Measurements from ENCODE around the gene DENND1A.

DENND1A gene

DNA sequence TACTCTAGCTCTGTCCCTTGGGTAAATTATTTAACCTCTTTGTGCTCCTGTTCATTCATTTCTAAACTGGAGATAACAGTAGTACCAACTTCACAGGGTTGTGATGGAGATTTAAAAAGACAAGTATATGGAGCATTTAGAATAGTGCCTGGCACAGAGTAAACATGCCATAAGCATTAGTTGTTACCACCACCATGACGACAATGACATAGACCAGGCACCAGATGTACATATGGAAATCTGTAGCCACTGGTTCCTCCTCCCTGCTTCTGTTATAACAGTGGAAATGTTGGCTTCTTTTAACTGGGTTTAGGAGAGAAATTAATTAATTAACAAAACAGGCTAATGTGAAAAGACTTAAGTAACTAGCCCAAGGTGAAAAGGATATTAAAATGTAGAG lies 217.5 kb downstream of the DENND1A start:
- no peak overlapping the region for H3K27ac ChIP-seq
- no peaks in the 10 kb centered on the region for H3K4me1 ChIP-seq
- no peak overlapping the region for H3K4me2 ChIP-seq (ENCODE audit: low read length)
- H2AFZ ChIP-seq, result no peak overlapping the region
- TF ChIP-seq, protein P1, sequence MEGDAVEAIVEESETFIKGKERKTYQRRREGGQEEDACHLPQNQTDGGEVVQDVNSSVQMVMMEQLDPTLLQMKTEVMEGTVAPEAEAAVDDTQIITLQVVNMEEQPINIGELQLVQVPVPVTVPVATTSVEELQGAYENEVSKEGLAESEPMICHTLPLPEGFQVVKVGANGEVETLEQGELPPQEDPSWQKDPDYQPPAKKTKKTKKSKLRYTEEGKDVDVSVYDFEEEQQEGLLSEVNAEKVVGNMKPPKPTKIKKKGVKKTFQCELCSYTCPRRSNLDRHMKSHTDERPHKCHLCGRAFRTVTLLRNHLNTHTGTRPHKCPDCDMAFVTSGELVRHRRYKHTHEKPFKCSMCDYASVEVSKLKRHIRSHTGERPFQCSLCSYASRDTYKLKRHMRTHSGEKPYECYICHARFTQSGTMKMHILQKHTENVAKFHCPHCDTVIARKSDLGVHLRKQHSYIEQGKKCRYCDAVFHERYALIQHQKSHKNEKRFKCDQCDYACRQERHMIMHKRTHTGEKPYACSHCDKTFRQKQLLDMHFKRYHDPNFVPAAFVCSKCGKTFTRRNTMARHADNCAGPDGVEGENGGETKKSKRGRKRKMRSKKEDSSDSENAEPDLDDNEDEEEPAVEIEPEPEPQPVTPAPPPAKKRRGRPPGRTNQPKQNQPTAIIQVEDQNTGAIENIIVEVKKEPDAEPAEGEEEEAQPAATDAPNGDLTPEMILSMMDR (IDR thresholded peaks at IDR 0.05), result no peak
- H3K4me3 ChIP-seq (ENCODE audit: low read depth, low read length), result no peak overlapping the region
- no peaks in the 10 kb centered on the region for H3K27me3 ChIP-seq (ENCODE audit: control insufficient read depth, insufficient read depth, low read length)
- H3K79me2 ChIP-seq, result no peaks in the 10 kb centered on the region
- H3K9me3 ChIP-seq (ENCODE audit: control insufficient read depth, low read length), result no peaks in the 10 kb centered on the region
- no peak overlapping the region for H3K9ac ChIP-seq
- H3K36me3 ChIP-seq (ENCODE audit: control insufficient read depth, insufficient read depth, low read length), result no peaks in the 10 kb centered on the region

DNA sequence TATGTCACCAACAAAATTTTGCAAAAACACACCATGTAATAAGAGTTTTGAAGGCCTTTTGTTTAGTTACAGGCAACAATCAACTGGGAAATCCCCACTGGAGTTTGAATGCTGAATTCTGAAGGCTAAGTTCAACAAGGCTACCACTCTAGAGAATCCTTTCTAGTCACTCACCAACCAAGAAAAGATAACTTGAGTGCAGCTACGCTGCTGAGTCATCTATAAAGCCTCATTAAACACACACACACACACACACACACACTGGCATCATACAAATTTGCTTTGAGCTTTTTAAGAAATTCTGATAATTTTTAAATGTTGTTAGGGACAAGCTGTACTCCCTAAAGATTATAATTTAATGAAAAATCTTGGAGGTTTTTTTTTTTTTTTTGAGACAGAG lies 219.6 kb downstream of the DENND1A start:
- TF ChIP-seq, protein P1 (IDR thresholded peaks at IDR 0.05), result no peak
- H3K4me3 ChIP-seq (ENCODE audit: low read depth, low read length), result no peak overlapping the region
- H2AFZ ChIP-seq, result no peak overlapping the region
- H3K4me2 ChIP-seq (ENCODE audit: low read length), result no peak overlapping the region
- H3K9ac ChIP-seq, result no peak overlapping the region
- H3K36me3 ChIP-seq (ENCODE audit: control insufficient read depth, insufficient read depth, low read length), result no peaks in the 10 kb centered on the region
- H3K79me2 ChIP-seq, result no peaks in the 10 kb centered on the region
- H3K27me3 ChIP-seq (ENCODE audit: control insufficient read depth, insufficient read depth, low read length), result no peaks in the 10 kb centered on the region
- H3K27ac ChIP-seq, result no peak overlapping the region
- no peaks in the 10 kb centered on the region for H3K9me3 ChIP-seq (ENCODE audit: control insufficient read depth, low read length)
- no peaks in the 10 kb centered on the region for H3K4me1 ChIP-seq

DNA sequence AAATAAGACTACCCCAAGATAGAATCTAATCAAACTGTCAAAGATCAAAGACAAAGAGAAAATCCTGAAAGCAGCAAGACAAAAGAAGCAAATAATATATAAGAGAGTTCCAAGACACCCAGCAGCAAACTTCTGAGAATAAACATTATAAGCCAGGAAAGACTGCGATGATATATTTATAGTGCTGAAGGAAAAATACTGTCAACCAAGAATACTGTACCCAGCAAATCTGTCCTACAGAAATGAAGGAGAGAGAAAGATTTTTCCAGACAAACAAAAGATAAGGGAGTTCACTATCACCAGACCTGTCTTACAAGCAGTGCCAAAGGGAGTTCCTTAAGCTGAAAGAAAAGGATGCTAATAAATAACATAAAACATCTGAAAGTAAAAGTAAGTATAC lies 227.4 kb downstream of the DENND1A start:
- H3K27me3 ChIP-seq (ENCODE audit: control insufficient read depth, insufficient read depth, low read length), result no peaks in the 10 kb centered on the region
- H3K9ac ChIP-seq, result no peak overlapping the region
- H3K4me2 ChIP-seq (ENCODE audit: low read length), result no peak overlapping the region
- H3K9me3 ChIP-seq (ENCODE audit: control insufficient read depth, low read length), result no peaks in the 10 kb centered on the region
- H3K36me3 ChIP-seq (ENCODE audit: control insufficient read depth, insufficient read depth, low read length), result no peaks in the 10 kb centered on the region
- TF ChIP-seq, protein P1 (IDR thresholded peaks at IDR 0.05), result no peak
- H3K27ac ChIP-seq, result no peak overlapping the region
- no peak overlapping the region for H2AFZ ChIP-seq
- H3K4me3 ChIP-seq (ENCODE audit: low read depth, low read length), result no peak overlapping the region
- H3K79me2 ChIP-seq, result no peaks in the 10 kb centered on the region
- no peaks in the 10 kb centered on the region for H3K4me1 ChIP-seq

DNA sequence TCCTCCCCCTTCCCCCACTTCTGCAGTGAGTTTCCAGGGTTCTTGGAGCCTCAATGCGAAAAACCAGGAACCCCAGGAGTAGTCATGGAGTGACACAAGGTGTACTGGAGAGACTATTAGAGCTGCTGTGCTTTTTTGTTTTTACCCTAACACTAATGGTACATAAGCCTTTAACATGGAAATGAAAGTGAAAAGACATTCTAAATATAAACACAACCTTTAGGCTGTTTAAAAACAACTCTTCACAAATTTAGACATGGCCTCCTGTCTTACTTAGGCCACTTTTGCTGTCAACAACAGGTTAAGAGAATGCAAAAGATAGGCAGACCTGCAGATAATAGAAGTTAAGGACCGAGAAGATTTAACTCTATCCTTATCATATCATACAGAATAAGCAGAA lies 232.2 kb downstream of the DENND1A start:
- TF ChIP-seq, protein P1 (IDR thresholded peaks at IDR 0.05), result no peak
- Histone ChIP-seq H3K9ac (no peak overlapping the region), H3K4me3 (ENCODE audit: low read depth, low read length) (no peak overlapping the region), H3K79me2 (no peaks in the 10 kb centered on the region), H3K9me3 (ENCODE audit: control insufficient read depth, low read length) (no peaks in the 10 kb centered on the region), H3K4me1 (no peaks in the 10 kb centered on the region), H3K36me3 (ENCODE audit: control insufficient read depth, insufficient read depth, low read length) (no peaks in the 10 kb centered on the region), H3K27ac (no peak overlapping the region), H3K27me3 (ENCODE audit: control insufficient read depth, insufficient read depth, low read length) (no peaks in the 10 kb centered on the region), H3K4me2 (ENCODE audit: low read length) (no peak overlapping the region), H2AFZ (no peak overlapping the region)

DNA sequence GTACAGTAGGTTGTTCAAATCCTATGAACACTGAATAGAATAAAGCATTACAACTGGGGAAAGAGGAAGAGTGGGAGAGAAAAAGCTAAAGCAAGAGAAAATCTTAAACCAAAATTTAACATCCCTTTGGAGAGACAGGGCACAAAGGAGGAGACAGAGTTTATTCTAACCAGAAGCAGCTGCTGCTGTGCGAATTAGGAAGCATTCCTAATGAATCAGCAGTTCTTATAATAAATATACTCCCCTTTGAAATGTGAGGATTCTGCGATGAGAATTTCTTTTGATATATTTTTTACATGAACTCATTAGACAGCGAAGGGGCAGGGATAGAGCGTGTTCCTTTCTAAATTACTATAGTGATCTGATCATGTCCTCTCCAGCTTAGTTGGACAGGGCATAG lies 233.4 kb downstream of the DENND1A start:
- no peak overlapping the region for H2AFZ ChIP-seq
- H3K79me2 ChIP-seq, result no peaks in the 10 kb centered on the region
- no peak overlapping the region for H3K4me2 ChIP-seq (ENCODE audit: low read length)
- H3K27ac ChIP-seq, result no peak overlapping the region
- H3K27me3 ChIP-seq (ENCODE audit: control insufficient read depth, insufficient read depth, low read length), result no peaks in the 10 kb centered on the region
- H3K9me3 ChIP-seq (ENCODE audit: control insufficient read depth, low read length), result no peaks in the 10 kb centered on the region
- H3K9ac ChIP-seq, result no peak overlapping the region
- no peaks in the 10 kb centered on the region for H3K36me3 ChIP-seq (ENCODE audit: control insufficient read depth, insufficient read depth, low read length)
- H3K4me1 ChIP-seq, result no peaks in the 10 kb centered on the region
- TF ChIP-seq, protein P1 (IDR thresholded peaks at IDR 0.05), result no peak
- no peak overlapping the region for H3K4me3 ChIP-seq (ENCODE audit: low read depth, low read length)
